ENCODE measurements around the gene FGF2.
"Not testable (repeated sequence)": the region's sequence is repeated elsewhere in the genome, so short reads cannot be mapped to it uniquely, and the experiment has no call there.

FGF2 gene

GRCh38 chr4:122806981-122807679 lies 19.5 kb upstream of the FGF2 start:
- Histone ChIP-seq H3K27ac (no peak overlapping the region), H3K4me3 (IDR thresholded peaks at IDR 0.05; ENCODE audit: insufficient read depth, low read depth, low read length) (no peak overlapping the region), H3K9ac (no peak overlapping the region), H3K79me2 (ENCODE audit: insufficient read depth, low read depth) (no peaks in the 10 kb centered on the region), H3K36me3 (ENCODE audit: insufficient read depth) (no peaks in the 10 kb centered on the region), H3K4me2 (no peak overlapping the region), H4K20me1 (ENCODE audit: insufficient read depth) (no peaks in the 10 kb centered on the region), H3K27me3 (ENCODE audit: insufficient read depth, low read depth) (no peaks in the 10 kb centered on the region), H2AFZ (ENCODE audit: low read depth) (no peak overlapping the region), H3K4me1 (ENCODE audit: low read depth, poor library complexity, severe bottlenecking) (no peaks in the 10 kb centered on the region)
- TF ChIP-seq CTCF (conservative IDR thresholded peaks at IDR 0.05; ENCODE audit: low read depth, low read length), result no peak

GRCh38 chr4:122810669-122811068 lies 16.0 kb upstream of the FGF2 start:
- no peak overlapping the region for H3K9ac ChIP-seq
- H3K4me1 ChIP-seq (ENCODE audit: low read depth, poor library complexity, severe bottlenecking), result no peaks in the 10 kb centered on the region
- no peaks in the 10 kb centered on the region for H3K79me2 ChIP-seq (ENCODE audit: insufficient read depth, low read depth)
- H3K27me3 ChIP-seq (ENCODE audit: insufficient read depth, low read depth), result no peaks in the 10 kb centered on the region
- H2AFZ ChIP-seq (ENCODE audit: low read depth), result no peak overlapping the region
- no peak overlapping the region for H3K27ac ChIP-seq
- H3K36me3 ChIP-seq (ENCODE audit: insufficient read depth), result no peaks in the 10 kb centered on the region
- TF ChIP-seq CTCF (conservative IDR thresholded peaks at IDR 0.05; ENCODE audit: low read depth, low read length), result no peak
- H4K20me1 ChIP-seq (ENCODE audit: insufficient read depth), result no peaks in the 10 kb centered on the region
- H3K4me3 ChIP-seq (IDR thresholded peaks at IDR 0.05; ENCODE audit: insufficient read depth, low read depth, low read length), result no peak overlapping the region
- no peak overlapping the region for H3K4me2 ChIP-seq

GRCh38 chr4:122811781-122812180 lies 14.8 kb upstream of the FGF2 start:
- not testable (repeated sequence) for H3K27me3 ChIP-seq (ENCODE audit: insufficient read depth, low read depth); H3K27ac ChIP-seq; H2AFZ ChIP-seq (ENCODE audit: low read depth); H3K79me2 ChIP-seq (ENCODE audit: insufficient read depth, low read depth); H3K4me2 ChIP-seq; H3K4me3 ChIP-seq (IDR thresholded peaks at IDR 0.05; ENCODE audit: insufficient read depth, low read depth, low read length); H4K20me1 ChIP-seq (ENCODE audit: insufficient read depth); H3K9ac ChIP-seq; H3K36me3 ChIP-seq (ENCODE audit: insufficient read depth); H3K4me1 ChIP-seq (ENCODE audit: low read depth, poor library complexity, severe bottlenecking)

GRCh38 chr4:122812823-122813222 lies 13.8 kb upstream of the FGF2 start:
- H3K4me3 ChIP-seq (IDR thresholded peaks at IDR 0.05; ENCODE audit: insufficient read depth, low read depth, low read length); H2AFZ ChIP-seq (ENCODE audit: low read depth); H3K9ac ChIP-seq; H3K27ac ChIP-seq; H3K27me3 ChIP-seq (ENCODE audit: insufficient read depth, low read depth); H4K20me1 ChIP-seq (ENCODE audit: insufficient read depth); H3K79me2 ChIP-seq (ENCODE audit: insufficient read depth, low read depth); H3K4me1 ChIP-seq (ENCODE audit: low read depth, poor library complexity, severe bottlenecking); H3K4me2 ChIP-seq; H3K36me3 ChIP-seq (ENCODE audit: insufficient read depth): not testable (repeated sequence)

GRCh38 chr4:122814426-122814825 lies 12.2 kb upstream of the FGF2 start:
- TF ChIP-seq CTCF (conservative IDR thresholded peaks at IDR 0.05; ENCODE audit: low read depth, low read length), result no peak
- H3K36me3 ChIP-seq (ENCODE audit: insufficient read depth), result no peaks in the 10 kb centered on the region
- no peaks in the 10 kb centered on the region for H3K27me3 ChIP-seq (ENCODE audit: insufficient read depth, low read depth)
- H3K4me3 ChIP-seq (IDR thresholded peaks at IDR 0.05; ENCODE audit: insufficient read depth, low read depth, low read length), result no peak overlapping the region
- H3K9ac ChIP-seq, result no peak overlapping the region
- H3K79me2 ChIP-seq (ENCODE audit: insufficient read depth, low read depth), result no peaks in the 10 kb centered on the region
- H3K4me1 ChIP-seq (ENCODE audit: low read depth, poor library complexity, severe bottlenecking), result no peaks in the 10 kb centered on the region
- no peak overlapping the region for H3K27ac ChIP-seq
- no peak overlapping the region for H2AFZ ChIP-seq (ENCODE audit: low read depth)
- no peak overlapping the region for H3K4me2 ChIP-seq
- H4K20me1 ChIP-seq (ENCODE audit: insufficient read depth), result no peaks in the 10 kb centered on the region
